ELR (cell line): ENCODE data around the gene DUSP23.
A peak's percentile ranks its signal among the peaks of the same experiment; 100 is the strongest.

Experiments
- DNase-seq: peaks from one replicate; pipeline ENCODE4 v3.0.0-alpha.2; 2015; ENCODE audit warnings: low read depth

DUSP23 gene

GRCh38 chr1:159780583-159781582 is at the start of gene DUSP23:
Gene DUSP23, plus strand, starts transcription at chr1:159780962. Its CDS starts 139 bp downstream, at chr1:159781101.
- peak; percentile 96 for DNase-seq

- no peak for DNase-seq
These were observed 43.4 kb upstream of the DUSP23 start for GRCh38 chr1:159737238-159737916.

- DNase-seq, result no peak
These were observed 36.9 kb upstream of the DUSP23 start for GRCh38 chr1:159743651-159744410.

GRCh38 chr1:159746666-159747065 is 34.1 kb upstream of the DUSP23 start:
- no peak for DNase-seq

- DNase-seq, result no peak
These were observed 32.4 kb upstream of the DUSP23 start for GRCh38 chr1:159748370-159748769.

- DNase-seq, result no peak
These were observed 31.1 kb upstream of the DUSP23 start for GRCh38 chr1:159749630-159750029.

DNA sequence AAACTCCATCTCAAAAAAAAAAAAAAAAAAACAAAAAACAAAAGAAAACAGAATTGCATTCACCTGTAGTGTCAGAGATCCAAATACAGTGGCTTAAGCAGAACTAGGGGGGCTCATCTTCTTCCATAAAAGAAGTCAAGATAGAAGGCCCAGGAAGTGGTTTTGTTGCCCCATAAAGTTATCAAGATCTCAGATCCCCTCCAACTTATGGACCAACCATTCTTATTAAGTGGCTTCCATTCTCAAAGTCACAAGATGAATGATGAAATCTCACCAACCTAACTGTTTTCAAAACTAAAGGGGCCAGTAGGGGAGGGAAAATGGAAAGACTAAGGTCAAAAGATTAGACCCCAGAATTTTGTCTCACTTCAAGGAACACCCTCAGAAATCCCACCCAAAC is 30.1 kb upstream of the DUSP23 start:
- no peak for DNase-seq

GRCh38 chr1:159751031-159751430 is 29.7 kb upstream of the DUSP23 start:
- no peak for DNase-seq

DNA sequence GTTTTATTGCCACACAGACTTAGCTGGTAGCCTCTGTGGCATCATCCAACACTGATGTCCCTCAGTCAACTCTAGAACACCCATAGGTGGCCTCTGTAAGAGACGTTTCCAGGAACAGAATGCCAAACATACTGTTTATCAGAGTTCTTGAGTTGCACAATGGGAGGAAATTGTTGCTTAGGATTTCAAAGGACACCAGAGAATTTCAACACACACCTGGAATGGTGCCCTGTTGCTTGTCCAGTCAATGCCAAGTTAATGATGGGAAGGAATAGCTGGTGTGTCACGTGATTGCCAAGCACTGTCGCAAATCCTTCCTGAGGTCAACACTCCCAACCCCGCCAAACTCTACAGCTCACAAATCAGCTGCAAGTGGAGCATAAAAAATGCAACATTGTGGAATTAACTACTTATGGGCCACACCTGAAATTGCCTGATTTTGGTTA is 28.6 kb upstream of the DUSP23 start:
- DNase-seq, result no peak

DNA sequence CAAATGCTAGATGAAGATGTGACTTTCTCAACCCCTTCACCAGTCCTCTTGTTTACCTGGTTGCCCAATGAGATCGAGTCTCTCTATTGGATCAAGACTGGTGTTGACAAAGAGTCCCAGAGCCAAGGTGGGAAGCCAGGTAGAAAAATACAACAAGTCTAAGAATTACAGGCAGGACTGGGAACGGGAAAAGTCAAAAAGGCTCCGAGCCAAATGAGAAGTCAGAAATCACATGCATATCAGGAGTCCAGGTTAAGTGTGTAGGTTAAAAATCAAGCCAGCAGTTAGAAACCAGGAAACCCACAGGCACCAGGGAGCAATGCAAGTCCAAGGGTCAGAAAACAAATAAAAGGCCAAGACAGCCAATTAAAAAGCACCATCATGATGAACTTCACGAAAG is 27.4 kb upstream of the DUSP23 start:
- DNase-seq, result no peak

DNA sequence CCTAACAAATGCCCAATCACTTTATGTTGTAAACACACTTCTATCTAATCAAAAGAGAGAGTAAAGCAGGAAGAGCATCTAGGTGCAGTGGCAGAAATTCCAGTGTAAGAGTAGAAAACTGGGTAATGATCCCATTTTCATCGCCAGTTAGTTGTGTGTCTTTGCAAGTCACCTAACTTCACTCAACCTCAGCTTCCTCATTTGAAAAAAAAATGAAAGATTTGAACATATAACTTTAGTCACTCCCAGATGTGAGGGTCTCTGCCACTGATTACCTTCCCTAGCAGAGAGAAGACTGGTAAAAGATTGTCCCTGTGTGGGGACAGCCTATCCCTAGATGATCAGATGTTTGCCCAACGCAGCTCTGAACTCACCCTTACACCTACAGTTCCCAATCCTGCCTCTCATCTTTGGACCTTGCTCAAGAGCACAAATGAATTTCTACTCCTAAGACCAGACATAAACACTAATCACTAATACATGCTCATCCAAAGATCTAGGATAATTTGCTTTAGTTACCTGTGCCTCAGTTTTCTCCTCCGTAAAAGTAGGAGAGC is 25.2 kb upstream of the DUSP23 start:
- DNase-seq, result no peak

- DNase-seq, result no peak
These were observed 24.4 kb upstream of the DUSP23 start for GRCh38 chr1:159756397-159756796.

DNA sequence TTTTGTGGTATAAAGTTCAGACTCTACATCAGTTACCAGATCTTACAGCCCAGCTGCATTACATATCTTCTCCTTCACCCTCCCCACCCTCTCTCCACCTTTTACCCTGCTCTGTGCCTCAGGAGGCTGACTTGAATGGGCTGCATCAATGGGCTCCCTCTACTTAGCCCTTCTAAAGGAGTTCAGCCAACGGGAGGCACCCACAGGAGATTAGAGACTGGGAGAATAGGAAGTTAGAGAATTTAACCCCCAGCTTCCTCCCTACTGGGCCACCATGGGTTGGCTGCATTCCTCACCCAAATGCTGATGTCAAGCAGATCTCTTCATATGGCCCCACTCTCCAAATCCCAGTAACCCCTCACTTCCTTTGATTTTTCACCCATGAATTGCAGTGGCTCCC is 17.1 kb upstream of the DUSP23 start:
- DNase-seq, result no peak

GRCh38 chr1:159765806-159766205 is 15.0 kb upstream of the DUSP23 start:
- no peak for DNase-seq

GRCh38 chr1:159771127-159771895 is 9.5 kb upstream of the DUSP23 start:
- DNase-seq, result no peak

DNA sequence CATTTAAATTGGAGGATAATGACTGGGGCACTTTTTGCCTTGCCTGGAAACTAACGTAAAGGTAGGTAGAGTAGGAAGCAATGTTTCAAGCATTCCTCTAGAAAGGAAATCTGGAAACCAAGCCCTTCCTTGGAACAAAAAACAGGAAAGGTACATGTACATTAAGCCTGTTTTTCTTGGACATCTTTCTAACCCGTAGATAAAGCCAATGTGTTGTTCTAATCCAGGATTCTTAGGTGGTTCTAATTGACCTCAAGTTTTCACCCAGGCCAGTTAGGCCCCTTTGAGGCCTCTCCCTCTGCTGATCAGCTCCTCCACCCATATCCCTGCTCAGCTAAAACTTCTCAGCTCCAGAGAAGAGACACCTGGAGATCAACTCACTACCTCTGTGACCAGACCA is 6.3 kb upstream of the DUSP23 start:
- no peak for DNase-seq

DNA sequence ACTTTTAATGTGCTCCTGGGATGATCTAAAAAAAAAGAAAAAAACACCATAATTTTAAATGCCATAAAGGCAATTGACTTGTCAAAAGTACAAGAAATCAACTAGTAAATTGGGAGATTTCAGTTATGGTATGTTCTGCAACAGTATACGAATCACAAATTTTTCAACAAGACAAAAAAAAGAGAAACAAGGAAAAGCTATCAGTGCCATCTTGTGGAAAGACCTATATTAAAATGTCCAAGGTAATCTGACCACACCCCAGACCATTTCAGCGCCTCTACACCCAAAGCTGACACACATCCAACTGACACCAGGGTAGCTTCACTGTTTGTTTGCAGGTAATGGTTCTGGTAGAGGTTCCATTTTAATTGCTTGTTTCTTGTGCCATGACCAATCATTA is 5.0 kb upstream of the DUSP23 start:
- DNase-seq, result peak; percentile 50

GRCh38 chr1:159778266-159778665 is 2.5 kb upstream of the DUSP23 start:
- DNase-seq, result no peak

- DNase-seq, result peak; percentile 44
These were observed 1.3 kb upstream of the DUSP23 start for GRCh38 chr1:159779403-159779851.

DNA sequence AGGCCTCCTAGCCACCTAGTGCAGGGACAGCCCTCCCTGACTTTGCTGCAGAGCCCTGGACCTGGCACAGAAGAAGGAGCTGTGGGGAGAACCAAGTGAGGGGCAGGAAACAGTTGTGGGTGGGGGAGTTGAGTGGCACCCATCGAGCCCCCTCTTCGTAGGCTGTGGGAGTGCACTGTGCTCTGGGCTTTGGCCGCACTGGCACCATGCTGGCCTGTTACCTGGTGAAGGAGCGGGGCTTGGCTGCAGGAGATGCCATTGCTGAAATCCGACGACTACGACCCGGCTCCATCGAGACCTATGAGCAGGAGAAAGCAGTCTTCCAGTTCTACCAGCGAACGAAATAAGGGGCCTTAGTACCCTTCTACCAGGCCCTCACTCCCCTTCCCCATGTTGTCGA is 1.2 kb downstream of the DUSP23 start:
- no peak for DNase-seq

DNA sequence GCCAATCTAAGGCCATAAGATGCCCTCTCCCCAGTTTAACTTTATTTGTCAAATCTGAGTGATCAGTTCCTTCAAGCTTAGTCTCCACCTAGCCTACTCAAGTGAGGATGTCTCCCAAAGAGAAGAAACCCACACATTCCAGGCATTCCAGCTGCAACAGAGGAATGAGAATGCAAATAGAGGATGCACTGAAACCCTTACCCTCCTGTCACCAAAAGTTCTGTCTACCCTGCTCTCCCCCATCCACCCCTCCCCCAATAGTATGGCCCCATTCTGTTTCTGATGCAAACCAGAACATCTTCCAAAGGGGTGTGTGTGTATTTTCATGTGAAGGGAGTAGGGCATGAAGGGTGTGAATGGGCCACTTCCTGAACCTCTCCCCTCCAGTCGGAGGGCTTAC is 3.0 kb downstream of the DUSP23 start:
- DNase-seq, result peak; percentile 13
